Lung (tissue), 12 donors: ENCODE measurements around the gene RSPH1. TPM values are rescaled to one million over a fixed set of nuclear protein-coding genes. Genes with fewer than 3 reads are reported as not detected.
A peak's percentile ranks its signal among the peaks of the same experiment; 100 is the strongest.

Source experiments
- ATAC-seq: fragments of 200-7000 bp; cut with Tn5 transposase; one replicate; pipeline ENCODE4 v1.9.1; 2020; ENCODE audit warnings: moderate number of reproducible peaks; ENCODE audit not compliant: insufficient read depth, low FRiP score
- DNase-seq, 3 donors: peaks; one replicate each; pipeline ENCODE4 v3.0.0-alpha.2; 2013 to 2017
- H3K27ac ChIP-seq, 2 donors: one replicate each; pipeline ENCODE4 v1.5.1; 2013; ENCODE audit warnings: mild to moderate bottlenecking in 2 of 2, moderate library complexity in 2 of 2, control low read depth in 1 of 2, inconsistent platforms in 1 of 2, low read depth in 1 of 2, low read length in 1 of 2
- H3K27me3 ChIP-seq, 3 donors: one replicate each; pipeline ENCODE4 v1.5.1; 2013; ENCODE audit warnings: low read length in 2 of 3; ENCODE audit not compliant: control insufficient read depth in 3 of 3, insufficient read depth in 3 of 3
- H3K36me3 ChIP-seq, 4 donors: one replicate each; pipeline ENCODE4 v1.5.1; 2013; ENCODE audit warnings: low read length in 4 of 4, mild to moderate bottlenecking in 1 of 4, moderate library complexity in 1 of 4; ENCODE audit not compliant: control insufficient read depth in 4 of 4, insufficient read depth in 4 of 4
- H3K4me1 ChIP-seq, 5 donors: one replicate each; pipeline ENCODE4 v1.5.1; 2013; ENCODE audit warnings: low read length in 5 of 5, mild to moderate bottlenecking in 2 of 5, moderate library complexity in 1 of 5; ENCODE audit not compliant: control insufficient read depth in 5 of 5, insufficient read depth in 5 of 5
- H3K4me3 ChIP-seq: one replicate; pipeline ENCODE4 v1.5.1; 2013; ENCODE audit warnings: mild to moderate bottlenecking, control low read depth, moderate library complexity
- H3K9ac ChIP-seq, 2 donors: one replicate each; pipeline ENCODE4 v1.5.1; 2013; ENCODE audit warnings: low read length in 2 of 2, control low read depth in 1 of 2; ENCODE audit not compliant: insufficient read depth in 1 of 2
- H3K9me3 ChIP-seq, 4 donors: one replicate each; pipeline ENCODE4 v1.5.1; 2013; ENCODE audit warnings: low read length in 3 of 4, mild to moderate bottlenecking in 1 of 4, moderate library complexity in 1 of 4; ENCODE audit not compliant: control insufficient read depth in 4 of 4, insufficient read depth in 3 of 4
- WGBS, 2 donors: extraction: QIAGEN DNeasy Blood & Tissue Kit; methylation state at CpG; one replicate each; pipeline ENCODE4 v1.1.7; 2013; 5-methylcytosine and 5-hydroxymethylcytosine counted together
- polyA plus RNA-seq, 2 donors: library from polyadenylated mRNA; stranded (reverse); fragments of 200-250 nt; gene quantifications; one replicate each; pipeline ENCODE4 v1.2.1, GENCODE V29; 2013
- total RNA-seq, 2 donors: library from RNA; depleted of rRNA in 1 of 2; stranded (reverse); fragments of >200 nt in 1 of 2; gene quantifications; one replicate each; pipeline ENCODE4 v1.2.1, GENCODE V29; 2014 to 2021
- TF ChIP-seq, protein P1 (sequence below): IDR thresholded peaks from 2 replicates; pipeline ENCODE4 v1.5.1; 2012; ENCODE audit warnings: mild to moderate bottlenecking; ENCODE audit errors: control extremely low read depth, extremely low read depth
- donor health status: control.
- donor health status: control.
- donor health status: Bipolar disorder and iron deficiency.
- donor health status: healthy.
- donor health status: DM: yes; HTN: yes; CAD: no.

RSPH1 gene
- total and polyA plus RNA-seq, 4 donors, result 17.6 to 46.9 (median 27.7) TPM

DNA sequence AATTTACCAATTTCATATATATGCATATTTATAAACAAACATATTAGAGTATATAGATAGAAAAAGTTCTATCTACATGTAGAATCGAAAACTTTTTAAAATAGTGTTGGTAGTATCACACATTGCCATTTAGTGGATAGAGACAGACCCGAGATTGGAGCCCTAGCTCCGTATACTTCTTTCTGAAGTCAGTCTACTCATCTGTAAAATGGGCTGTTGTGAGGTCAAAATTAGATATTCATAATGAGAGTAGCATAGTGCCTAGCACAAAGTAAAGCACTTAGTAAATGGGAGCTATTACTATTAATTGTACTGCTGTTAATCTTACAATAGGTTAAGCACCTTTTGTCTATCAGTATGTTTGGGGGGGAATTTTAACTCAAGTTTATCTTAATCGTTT is 4.2 kb upstream of the RSPH1 start:
- Histone ChIP-seq H3K4me1 (peaks cover 0 to 6% (median 5%) of the 10 kb centered on the region in 5 donors), H3K4me3 (no peak overlapping the region), H3K27ac (no peak overlapping the region), H3K27me3 (no peaks in the 10 kb centered on the region), H3K9ac (no peak overlapping the region), H3K9me3 (no peaks in the 10 kb centered on the region), H3K36me3 (no peaks in the 10 kb centered on the region)
- TF ChIP-seq, protein P1, sequence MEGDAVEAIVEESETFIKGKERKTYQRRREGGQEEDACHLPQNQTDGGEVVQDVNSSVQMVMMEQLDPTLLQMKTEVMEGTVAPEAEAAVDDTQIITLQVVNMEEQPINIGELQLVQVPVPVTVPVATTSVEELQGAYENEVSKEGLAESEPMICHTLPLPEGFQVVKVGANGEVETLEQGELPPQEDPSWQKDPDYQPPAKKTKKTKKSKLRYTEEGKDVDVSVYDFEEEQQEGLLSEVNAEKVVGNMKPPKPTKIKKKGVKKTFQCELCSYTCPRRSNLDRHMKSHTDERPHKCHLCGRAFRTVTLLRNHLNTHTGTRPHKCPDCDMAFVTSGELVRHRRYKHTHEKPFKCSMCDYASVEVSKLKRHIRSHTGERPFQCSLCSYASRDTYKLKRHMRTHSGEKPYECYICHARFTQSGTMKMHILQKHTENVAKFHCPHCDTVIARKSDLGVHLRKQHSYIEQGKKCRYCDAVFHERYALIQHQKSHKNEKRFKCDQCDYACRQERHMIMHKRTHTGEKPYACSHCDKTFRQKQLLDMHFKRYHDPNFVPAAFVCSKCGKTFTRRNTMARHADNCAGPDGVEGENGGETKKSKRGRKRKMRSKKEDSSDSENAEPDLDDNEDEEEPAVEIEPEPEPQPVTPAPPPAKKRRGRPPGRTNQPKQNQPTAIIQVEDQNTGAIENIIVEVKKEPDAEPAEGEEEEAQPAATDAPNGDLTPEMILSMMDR, result no peak
- DNase-seq, result no peak
- WGBS, 2 donors, result 84 to 93% methylated on average over 4 of the region's 4 CpGs
- ATAC-seq, result no peak

DNA sequence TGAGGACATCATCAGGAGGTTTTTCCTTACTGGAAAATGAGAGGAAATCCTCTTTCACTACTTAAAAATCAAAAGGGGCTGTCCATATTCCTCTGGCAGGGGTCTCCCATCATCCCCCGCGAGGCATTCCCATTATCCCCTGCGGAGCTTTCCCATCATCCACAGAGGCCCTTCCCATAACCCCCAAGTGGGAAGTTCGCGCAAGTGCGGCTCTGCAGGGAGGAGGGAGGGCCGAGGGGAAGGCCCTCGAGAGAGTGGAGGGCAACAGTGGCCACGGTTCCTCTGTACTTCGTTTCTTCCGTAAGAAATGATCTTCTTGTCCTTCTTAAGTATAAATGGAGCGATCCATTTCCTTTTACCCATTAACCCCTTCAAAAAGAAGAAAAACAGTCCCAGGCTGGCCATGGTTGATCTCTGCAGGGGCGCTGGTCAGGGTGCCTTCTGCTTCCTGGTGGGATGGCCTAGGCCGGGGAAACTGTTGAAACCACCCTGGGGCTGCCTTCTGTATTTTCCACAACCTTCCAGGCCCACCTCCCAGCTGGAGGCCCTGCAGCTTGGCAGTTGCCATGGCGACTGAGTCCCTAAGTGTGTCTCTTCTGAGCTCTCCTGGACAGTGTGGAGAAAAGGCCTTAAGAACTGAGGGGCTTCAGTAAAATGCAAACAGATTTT is 3.6 kb upstream of the RSPH1 start:
- Histone ChIP-seq H3K9ac (no peak overlapping the region), H3K9me3 (no peaks in the 10 kb centered on the region), H3K4me1 (peaks cover 0 to 6% (median 6%) of the 10 kb centered on the region in 5 donors), H3K36me3 (no peaks in the 10 kb centered on the region), H3K27ac (no peak overlapping the region), H3K27me3 (no peaks in the 10 kb centered on the region), H3K4me3 (no peak overlapping the region)
- 66 to 80% methylated on average over 15 of the region's 15 CpGs for WGBS, 2 donors
- DNase-seq (peak in 2 of 3 donors; percentile 23 to 28), ATAC-seq (no peak)
- TF ChIP-seq, protein P1, result no peak

DNA sequence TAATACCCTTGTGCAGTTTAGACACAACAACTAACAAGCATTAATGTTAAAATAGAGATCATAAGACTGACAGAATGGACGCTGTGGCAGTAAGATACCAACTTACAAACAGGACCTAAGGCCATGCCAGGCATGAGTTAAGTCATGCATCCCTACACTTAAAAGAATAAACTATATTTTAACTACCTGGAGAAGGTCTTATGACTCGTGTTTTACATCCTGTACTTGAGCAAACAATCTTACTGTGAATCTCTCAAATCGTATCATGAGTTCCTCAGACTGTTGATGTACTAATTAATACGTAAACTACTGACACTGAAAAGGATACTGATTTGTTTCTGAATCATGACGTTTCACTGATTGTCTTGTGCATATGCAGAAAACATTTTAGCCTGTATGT is 2.0 kb upstream of the RSPH1 start:
- no peak for DNase-seq
- H3K36me3 ChIP-seq, result no peaks in the 10 kb centered on the region
- H3K4me1 ChIP-seq, result peaks cover 0 to 6% (median 6%) of the 10 kb centered on the region in 5 donors
- TF ChIP-seq, protein P1, result no peak
- H3K9me3 ChIP-seq, result no peaks in the 10 kb centered on the region
- 80 to 84% methylated on average over 5 of the region's 5 CpGs for WGBS, 2 donors
- no peak for ATAC-seq
- no peak overlapping the region for H3K4me3 ChIP-seq
- H3K27ac ChIP-seq, result no peak overlapping the region
- no peak overlapping the region for H3K9ac ChIP-seq
- H3K27me3 ChIP-seq, result no peaks in the 10 kb centered on the region

DNA sequence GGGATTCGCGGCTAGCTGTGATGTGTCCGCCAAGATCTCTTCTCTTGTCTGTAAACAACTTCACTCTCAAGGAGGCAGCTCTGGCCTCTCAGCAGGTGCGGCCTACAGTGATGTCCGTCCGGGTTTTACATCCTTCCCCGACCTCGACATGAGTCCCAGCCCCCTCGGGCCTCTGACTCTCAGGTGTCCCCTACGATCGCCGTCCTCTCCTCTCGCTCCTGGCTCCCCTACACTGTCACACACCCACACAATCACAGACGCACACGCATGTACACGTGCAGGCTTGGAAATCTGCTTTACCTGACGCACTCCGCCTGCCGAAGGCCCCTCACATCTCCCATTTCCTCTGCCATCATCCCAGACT is 797 bp upstream of the RSPH1 start:
- Histone ChIP-seq H3K4me1 (peaks cover 0 to 6% (median 6%) of the 10 kb centered on the region in 5 donors), H3K36me3 (no peaks in the 10 kb centered on the region), H3K27me3 (no peaks in the 10 kb centered on the region), H3K9ac (peak overlapping the region; percentile 83 to 91), H3K27ac (peak overlapping the region; percentile 26 to 86), H3K4me3 (peak overlapping the region; percentile 30), H3K9me3 (no peaks in the 10 kb centered on the region)
- TF ChIP-seq, protein P1, result no peak
- ATAC-seq (no peak), DNase-seq (peak in 2 of 3 donors; percentile 36 to 44)
- WGBS, 2 donors, result 26 to 28% methylated on average over 19 of the region's 19 CpGs
